Amniotic epithelial cell (primary cell): ENCODE measurements around the gene FLNB.

Source experiments
- DNase-seq: peaks from one replicate; pipeline ENCODE4 v3.0.0-alpha.2; 2010; ENCODE audit warnings: low read depth

Gene FLNB

GRCh38 chr3:58164199-58164879 lies 156.1 kb downstream of the FLNB start:
- no peak for DNase-seq

- DNase-seq, result no peak
Observed at GRCh38 chr3:58164906-58165821, 156.9 kb downstream of the FLNB start.

- DNase-seq, result peak; percentile 57
Observed at GRCh38 chr3:58167431-58168351, 159.5 kb downstream of the FLNB start.

GRCh38 chr3:58168498-58168897 lies 160.3 kb downstream of the FLNB start:
- no peak for DNase-seq

GRCh38 chr3:58169371-58169770 lies 161.1 kb downstream of the FLNB start:
- DNase-seq, result no peak

- no peak for DNase-seq
Observed at GRCh38 chr3:58170376-58170775, 162.2 kb downstream of the FLNB start.

- DNase-seq, result no peak
Observed at GRCh38 chr3:58171126-58171525, 162.9 kb downstream of the FLNB start.

GRCh38 chr3:58173029-58173668 lies 164.9 kb downstream of the FLNB start:
- DNase-seq, result no peak

- DNase-seq, result no peak
Observed at GRCh38 chr3:58173669-58174398, 165.6 kb downstream of the FLNB start.

- DNase-seq, result no peak
Observed at GRCh38 chr3:58175187-58175436, 166.9 kb downstream of the FLNB start.

- peak; percentile 49 for DNase-seq
Observed at GRCh38 chr3:58175437-58176184, 167.4 kb downstream of the FLNB start.

- DNase-seq, result no peak
Observed at GRCh38 chr3:58176185-58176530, 167.9 kb downstream of the FLNB start.

GRCh38 chr3:58176827-58177489 lies 168.7 kb downstream of the FLNB start:
- DNase-seq, result no peak

GRCh38 chr3:58177747-58178527 lies 169.7 kb downstream of the FLNB start:
- peak; percentile 63 for DNase-seq

GRCh38 chr3:58178528-58179234 lies 170.5 kb downstream of the FLNB start:
- DNase-seq, result no peak

GRCh38 chr3:58179235-58180098 lies 171.2 kb downstream of the FLNB start:
- DNase-seq, result no peak

- no peak for DNase-seq
Observed at GRCh38 chr3:58180099-58180880, 172.1 kb downstream of the FLNB start.
